Inferior parietal cortex (tissue), 1 donor: ENCODE measurements around the gene CTRB1.

Experiments used
- DNase-seq: peaks from one replicate; pipeline ENCODE4 v3.0.0-alpha.2; 2016; ENCODE audit errors: extremely low spot score

The CTRB1 gene

GRCh38 chr16:75218256-75219076, at the start of gene CTRB1:
Gene CTRB1 (plus strand): TSS chr16:75218988. CDS start chr16:75219008, 20 bp downstream.
- no peak for DNase-seq

DNA sequence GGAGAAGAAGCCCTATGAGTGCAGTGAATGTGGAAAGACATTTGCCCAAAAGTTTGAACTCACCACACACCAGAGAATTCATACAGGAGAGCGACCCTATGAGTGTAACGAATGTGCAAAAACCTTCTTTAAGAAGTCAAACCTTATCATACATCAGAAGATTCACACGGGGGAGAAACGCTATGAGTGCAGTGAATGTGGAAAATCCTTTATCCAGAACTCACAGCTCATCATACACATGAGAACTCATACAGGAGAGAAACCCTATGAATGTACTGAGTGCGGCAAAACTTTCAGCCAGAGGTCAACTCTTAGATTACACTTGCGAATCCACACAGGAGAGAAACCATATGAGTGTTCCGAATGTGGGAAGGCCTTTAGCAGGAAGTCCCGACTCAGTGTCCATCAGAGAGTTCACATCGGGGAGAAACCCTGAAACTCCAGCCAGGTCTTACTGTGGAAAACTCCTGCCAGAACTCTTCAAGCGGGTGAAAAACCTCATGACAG, 48.8 kb upstream of the CTRB1 start:
- DNase-seq, result no peak

GRCh38 chr16:75172578-75172977, 46.2 kb upstream of the CTRB1 start:
- DNase-seq, result no peak

GRCh38 chr16:75175074-75175473, 43.7 kb upstream of the CTRB1 start:
- no peak for DNase-seq

DNA sequence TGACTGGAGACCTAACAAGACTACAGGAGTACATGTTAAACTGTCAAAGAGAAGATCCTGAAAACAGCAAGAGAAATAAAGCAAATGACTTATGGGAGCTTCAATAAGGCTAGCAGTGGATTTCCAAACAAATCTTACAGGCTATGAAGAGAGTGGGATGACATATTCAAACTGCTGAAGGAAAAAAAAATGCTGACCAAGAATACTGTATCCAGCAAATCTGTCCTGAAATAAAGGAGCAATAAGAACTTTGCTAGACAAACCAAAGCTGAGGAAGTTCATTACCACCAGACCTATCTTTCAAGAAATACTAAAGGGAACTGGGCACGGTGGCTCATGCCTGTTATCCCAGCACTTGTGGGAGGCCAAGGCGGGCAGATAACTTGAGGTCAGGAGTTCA, 41.9 kb upstream of the CTRB1 start:
- DNase-seq, result no peak

GRCh38 chr16:75179208-75179607, 39.6 kb upstream of the CTRB1 start:
- DNase-seq, result no peak

DNA sequence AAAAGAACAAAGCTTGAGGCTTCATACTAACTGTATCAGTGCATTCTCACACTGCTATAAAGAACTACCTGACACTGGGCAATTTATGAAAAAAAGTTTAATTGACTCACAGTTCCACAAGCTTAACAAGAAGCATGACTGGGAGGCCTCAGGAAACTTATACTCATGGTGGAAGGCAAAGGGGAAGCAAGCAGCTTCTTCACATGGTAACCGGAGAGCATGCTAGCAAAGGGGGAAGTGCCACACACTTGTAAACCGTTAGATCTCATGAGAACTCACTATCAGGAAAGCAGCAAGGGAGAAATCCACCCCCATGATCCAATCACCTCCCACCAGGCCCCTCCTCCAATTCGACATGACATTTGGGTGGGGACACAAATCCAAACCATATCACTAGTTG, 37.2 kb upstream of the CTRB1 start:
- no peak for DNase-seq

GRCh38 chr16:75188832-75189477, 29.8 kb upstream of the CTRB1 start:
- DNase-seq, result no peak

DNA sequence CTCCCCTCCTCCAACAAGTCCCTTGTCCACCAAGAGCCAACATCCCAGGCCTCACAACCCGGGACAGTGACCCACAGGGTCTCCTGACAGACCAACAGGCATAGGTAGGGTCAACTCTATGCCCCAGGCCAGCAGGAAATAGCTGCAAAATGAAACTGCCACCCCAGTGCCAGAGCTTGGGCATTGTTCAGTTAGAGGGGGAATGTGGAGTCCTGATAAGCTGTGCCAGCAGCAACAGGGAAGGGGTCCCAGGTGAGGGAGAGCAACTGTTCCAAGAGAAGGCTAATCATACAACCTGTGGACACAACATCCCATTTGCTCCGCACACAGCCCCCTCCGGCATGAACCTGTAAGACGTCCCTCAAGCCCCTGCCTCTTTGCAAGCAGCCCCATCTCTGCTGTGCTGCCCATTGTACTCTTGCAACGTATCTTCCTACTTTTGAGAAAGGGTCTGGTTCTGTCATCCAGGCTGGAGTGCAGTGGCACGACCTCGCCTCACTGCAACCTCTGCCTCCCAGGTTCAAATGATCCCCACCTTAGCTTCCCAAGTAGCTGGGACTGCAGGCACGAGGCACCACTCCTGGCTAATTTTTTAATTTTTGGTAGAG, 29.0 kb upstream of the CTRB1 start:
- no peak for DNase-seq

DNA sequence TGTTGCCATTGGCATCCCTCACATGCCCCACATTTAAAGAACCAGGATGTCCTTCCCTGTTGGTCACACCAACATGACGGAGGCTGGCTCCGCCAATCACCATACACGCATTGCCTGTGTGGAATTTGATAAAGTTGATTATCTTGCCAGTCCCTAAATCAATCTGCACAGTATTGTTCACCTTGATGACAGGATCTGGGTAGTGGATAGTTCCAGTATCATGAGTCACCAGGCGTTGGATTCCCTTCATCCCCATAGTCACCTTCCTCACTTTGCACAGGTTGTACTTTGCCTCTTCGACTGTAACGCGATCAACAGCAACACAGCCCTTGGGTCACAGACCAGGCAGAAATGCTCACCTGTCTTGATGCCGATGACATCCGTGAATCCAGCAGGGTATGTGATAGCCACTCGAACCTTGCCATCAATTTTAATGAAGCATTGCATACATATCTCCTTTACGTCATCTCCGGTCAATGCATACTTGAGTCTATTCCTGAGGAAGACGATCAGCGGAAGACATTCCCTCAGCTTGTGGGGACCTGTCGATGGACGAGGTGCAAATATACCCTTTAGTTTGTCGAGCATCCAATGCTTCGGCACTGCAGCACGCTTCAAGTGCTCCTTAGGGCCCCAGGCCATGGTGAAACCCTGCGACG, 26.1 kb upstream of the CTRB1 start:
- no peak for DNase-seq

GRCh38 chr16:75193265-75193650, 25.5 kb upstream of the CTRB1 start:
- DNase-seq, result no peak

DNA sequence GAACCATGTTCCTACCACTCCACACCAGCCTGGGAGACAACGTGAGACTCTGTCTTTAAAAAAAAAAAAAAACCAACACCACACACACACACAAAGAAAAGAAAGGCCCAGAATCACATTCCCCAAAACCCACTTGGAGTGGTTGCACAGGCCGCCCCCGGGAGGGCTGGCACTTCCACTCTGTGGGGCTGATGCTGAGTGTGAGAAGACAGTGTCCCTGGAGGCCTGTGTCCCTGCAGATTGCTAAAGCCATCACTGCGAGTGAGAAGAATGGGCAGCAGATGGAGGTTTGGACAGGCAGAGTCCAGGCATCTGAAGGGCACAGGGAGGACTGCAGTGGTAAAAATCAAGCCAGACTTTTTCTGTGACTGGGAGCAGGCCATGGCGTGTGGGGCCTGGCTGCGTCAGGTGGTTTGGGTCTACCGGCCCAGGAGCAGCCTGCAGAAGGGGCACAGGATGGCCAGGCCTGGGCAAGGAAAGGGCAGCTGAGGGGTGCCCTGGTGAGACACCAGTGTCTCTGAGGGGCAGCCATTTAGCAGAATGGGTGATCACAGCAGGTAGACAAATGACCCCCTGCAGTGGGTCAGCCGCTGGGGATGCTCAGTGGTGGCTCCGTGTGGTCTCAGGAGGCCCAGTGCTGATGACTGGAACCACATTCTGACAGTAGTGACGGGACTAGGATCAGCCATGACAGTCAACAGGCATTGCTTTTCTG, 24.9 kb upstream of the CTRB1 start:
- DNase-seq, result no peak

DNA sequence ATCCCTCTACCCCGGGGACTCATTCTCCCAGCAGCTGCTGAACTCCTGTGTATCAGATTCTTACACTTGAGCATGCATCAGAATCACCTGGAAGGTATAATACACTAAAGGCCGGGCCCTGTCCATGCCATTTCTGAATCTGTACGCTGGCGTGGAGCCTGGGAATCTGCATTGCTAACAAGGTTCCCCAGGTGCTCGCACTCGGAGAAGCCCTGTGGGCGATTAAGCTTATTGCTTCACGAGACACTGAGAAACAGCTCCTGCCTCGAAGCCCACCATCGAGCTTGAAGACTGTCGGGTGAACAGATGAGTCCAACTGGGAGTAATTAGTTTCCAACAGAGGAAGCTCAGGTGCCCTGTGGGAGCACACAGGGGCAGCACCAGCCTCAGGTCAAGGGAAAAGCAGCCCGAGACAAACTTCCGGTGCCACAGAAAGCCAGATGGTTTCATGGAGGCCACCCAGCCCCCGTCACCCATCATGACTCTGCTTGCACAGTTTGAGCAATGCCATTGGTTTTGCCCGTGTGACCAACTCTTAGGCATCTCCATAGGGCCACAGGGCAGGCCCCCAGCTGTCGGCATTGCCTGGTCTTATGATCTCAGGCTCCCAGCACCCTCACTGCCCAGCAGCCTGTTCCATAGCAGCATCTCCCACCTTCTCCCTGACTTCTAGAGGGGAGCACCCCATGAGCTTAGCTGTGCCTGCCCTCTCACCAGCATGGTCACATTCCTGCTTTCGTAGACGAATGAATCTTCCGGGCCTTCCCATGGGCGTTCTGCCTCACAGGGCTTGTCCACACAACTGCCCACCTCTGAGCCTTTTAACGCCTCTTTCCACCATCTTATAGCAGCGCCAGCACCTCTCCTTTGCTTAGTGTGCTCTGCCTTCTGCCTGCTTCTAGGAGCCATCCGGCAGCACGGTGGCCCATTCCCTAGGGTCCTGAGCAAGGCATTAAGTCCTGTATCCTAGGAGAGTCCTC, 22.7 kb upstream of the CTRB1 start:
- no peak for DNase-seq

GRCh38 chr16:75196836-75197235, 22.0 kb upstream of the CTRB1 start:
- no peak for DNase-seq

DNA sequence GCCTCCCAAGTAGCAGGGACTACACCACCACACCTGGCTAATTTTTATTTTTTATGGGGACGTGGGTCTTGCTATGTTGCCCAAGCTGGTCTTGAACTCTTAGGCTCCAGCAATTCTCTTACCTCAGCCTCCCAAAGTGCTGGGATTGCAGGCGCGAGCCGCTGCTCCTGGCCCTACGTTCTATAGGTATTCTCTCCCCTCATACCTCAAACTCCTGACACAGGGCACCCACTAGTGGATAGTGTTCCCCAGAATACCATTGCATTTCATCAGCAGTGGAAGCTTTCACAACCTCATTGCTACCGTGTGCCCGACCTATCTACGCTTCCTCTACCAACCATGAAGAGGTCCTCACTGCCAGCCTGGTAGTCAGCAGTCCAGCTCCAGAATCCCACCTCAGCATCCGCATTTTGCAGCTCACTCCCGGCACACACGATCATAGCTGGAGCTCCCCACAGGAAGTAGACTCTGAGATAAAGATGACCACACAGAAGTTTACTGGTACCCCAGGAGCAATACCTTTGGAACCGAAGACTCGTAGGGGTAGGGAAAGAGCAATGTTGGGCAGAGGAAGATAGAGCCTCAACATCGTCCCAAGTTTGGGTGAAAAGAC, 21.2 kb upstream of the CTRB1 start:
- no peak for DNase-seq

- no peak for DNase-seq
Observed at GRCh38 chr16:75198135-75198600, 20.6 kb upstream of the CTRB1 start.

DNA sequence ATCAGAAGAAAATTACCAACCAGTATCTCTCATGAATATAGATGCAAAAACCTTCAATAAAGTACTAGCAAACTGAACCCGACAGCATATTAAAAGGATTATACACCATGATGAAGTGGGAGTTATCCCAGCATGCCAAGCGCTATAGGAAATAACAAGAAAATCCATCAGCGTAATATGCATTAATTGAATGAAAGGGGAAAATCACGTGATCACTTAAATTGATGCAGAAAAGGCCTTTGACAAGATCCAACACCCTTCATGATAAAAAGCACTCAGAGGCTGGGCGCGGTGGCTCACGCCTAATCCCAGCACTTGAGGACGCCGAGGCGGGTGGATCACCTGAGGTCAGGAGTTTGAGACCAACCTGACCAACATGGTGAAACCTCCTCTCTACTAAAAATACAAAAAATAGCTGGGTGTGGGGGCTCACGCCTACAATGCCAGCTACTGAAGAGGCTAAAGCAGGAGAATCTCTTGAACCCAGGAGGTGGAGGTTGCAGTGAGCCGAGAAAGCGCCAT, 16.7 kb upstream of the CTRB1 start:
- DNase-seq, result no peak

- no peak for DNase-seq
Observed at GRCh38 chr16:75203096-75203495, 15.7 kb upstream of the CTRB1 start.

- no peak for DNase-seq
Observed at GRCh38 chr16:75203667-75204409, 14.9 kb upstream of the CTRB1 start.
